Stomach (tissue), 9 donors: ENCODE data around the gene IL31RA. TPM values are rescaled to one million over a fixed set of nuclear protein-coding genes. Genes with fewer than 3 reads are reported as not detected.

ENCODE experiments used
- DNase-seq, 2 donors: peaks; one replicate each; pipeline versions ENCODE4 v3.0.0 to v3.0.0-alpha.2; 2013 to 2019
- H3K27ac ChIP-seq, 5 donors: fragments of 200-600 bp in 4 of 5; sonication (generic) in 4 of 5; one replicate each; pipeline ENCODE4 v1.5.1; 2013 to 2019; ENCODE audit warnings: mild to moderate bottlenecking in 1 of 5, moderate library complexity in 1 of 5
- H3K27me3 ChIP-seq, 3 donors: fragments of 200-600 bp; sonication (generic); one replicate each; pipeline ENCODE4 v1.5.1; 2017 to 2019; ENCODE audit warnings: mixed run types in 1 of 3
- H3K36me3 ChIP-seq, 4 donors: fragments of 200-600 bp; sonication (generic); 1 replicate in 3 of 4; 2 replicates in 1 of 4; pipeline ENCODE4 v1.5.1; 2016 to 2019
- H3K4me1 ChIP-seq, 4 donors: fragments of 200-600 bp; sonication (generic); one replicate each; pipeline ENCODE4 v1.5.1; 2016 to 2019
- H3K4me3 ChIP-seq, 4 donors: fragments of 200-600 bp; sonication (generic) in 3 of 4; one replicate each; pipeline ENCODE4 v1.5.1; 2016 to 2019; ENCODE audit warnings: mild to moderate bottlenecking in 1 of 4
- H3K9me3 ChIP-seq, 4 donors: fragments of 200-600 bp; sonication (generic); one replicate each; pipeline ENCODE4 v1.5.1; 2016 to 2019
- EP300 ChIP-seq: sonication (generic); formaldehyde crosslinking; IDR thresholded peaks from one replicate; pipeline ENCODE4 v1.6.1; 2017; ENCODE audit warnings: antibody characterized with exemption
- POLR2A ChIP-seq, 4 donors: fragments of 450-650 bp; IDR thresholded peaks; one replicate each; pipeline ENCODE4 v1.6.1; 2016; ENCODE audit warnings: antibody characterized with exemption in 4 of 4, control low read depth in 2 of 4, mild to moderate bottlenecking in 1 of 4, moderate library complexity in 1 of 4
- POLR2AphosphoS5 ChIP-seq, 3 donors: sonication (generic); formaldehyde crosslinking; IDR thresholded peaks; one replicate each; pipeline ENCODE4 v1.6.1; 2016; ENCODE audit warnings: antibody characterized with exemption in 3 of 3
- WGBS, 5 donors: extraction: QIAGEN DNeasy Blood & Tissue Kit in 3 of 5; methylation state at CpG; one replicate each; pipeline versions ENCODE4 v1.1.5 to v1.1.7; 2013 to 2018; 5-methylcytosine and 5-hydroxymethylcytosine counted together
- intact Hi-C: fragments of 100-400 bp; cut with DNase I; formaldehyde crosslinking; loops from one replicate; pipeline ENCODE4 v1.15.1; 2023; ENCODE audit warnings: low total_unique reads
- polyA plus RNA-seq, 3 donors: library from polyadenylated mRNA; stranded (reverse); fragments of 200-250 nt; gene quantifications; one replicate each; pipeline ENCODE4 v1.2.3, GENCODE V29; 2013
- total RNA-seq, 5 donors: library from RNA; depleted of rRNA; stranded (reverse); fragments of >200 nt; gene quantifications; one replicate each; pipeline versions ENCODE4 v1.1.0 to v1.2.3, GENCODE V29; 2014 to 2016
- TF ChIP-seq, protein P1 (sequence below), 7 experiments: fragments of 450-650 bp in 4 of 7; fragments of 200-600 bp in 3 of 7; sonication (generic) in 3 of 7; IDR thresholded peaks; one replicate each; pipeline ENCODE4 v1.5.1; 2016 to 2019; ENCODE audit warnings: antibody characterized with exemption in 7 of 7, control low read depth in 2 of 7, mild to moderate bottlenecking in 1 of 7
- donor health status: healthy with polysubstance abuse.
- donor health status: Bipolar disorder and iron deficiency.
- donor health status: healthy.

The IL31RA gene
- total and polyA plus RNA-seq, 8 donors = 0.18 to 1.3 TPM; not detected in 6

DNA sequence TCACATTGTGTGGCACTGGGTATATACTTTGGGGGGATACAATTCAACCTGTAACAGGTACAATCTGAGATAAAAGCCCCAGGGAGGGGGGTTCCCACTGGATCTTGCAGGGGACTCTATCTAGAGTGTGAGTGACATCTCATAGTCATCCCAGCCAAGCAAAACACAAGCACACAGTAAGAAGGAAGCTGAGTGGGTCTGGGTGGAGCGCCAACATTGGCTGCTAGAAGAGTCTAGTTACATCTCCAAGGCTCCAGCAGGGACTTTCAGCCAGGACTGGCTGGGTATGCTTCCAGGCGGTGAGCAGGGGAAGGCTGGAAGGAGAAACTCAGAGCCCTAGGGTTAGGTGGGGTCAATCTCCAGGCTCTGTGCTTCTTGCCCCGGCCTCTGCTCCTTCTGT lies 53.0 kb downstream of the IL31RA start:
- Histone ChIP-seq H3K27ac (no peak overlapping the region), H3K9me3 (no peaks in the 10 kb centered on the region), H3K4me1 (no peaks in the 10 kb centered on the region), H3K27me3 (no peaks in the 10 kb centered on the region), H3K36me3 (no peaks in the 10 kb centered on the region), H3K4me3 (no peak overlapping the region)
- intact Hi-C loops = no loop called here
- no peak for TF ChIP-seq POLR2AphosphoS5 (IDR thresholded peaks at IDR 0.05)
- TF ChIP-seq, protein P1, sequence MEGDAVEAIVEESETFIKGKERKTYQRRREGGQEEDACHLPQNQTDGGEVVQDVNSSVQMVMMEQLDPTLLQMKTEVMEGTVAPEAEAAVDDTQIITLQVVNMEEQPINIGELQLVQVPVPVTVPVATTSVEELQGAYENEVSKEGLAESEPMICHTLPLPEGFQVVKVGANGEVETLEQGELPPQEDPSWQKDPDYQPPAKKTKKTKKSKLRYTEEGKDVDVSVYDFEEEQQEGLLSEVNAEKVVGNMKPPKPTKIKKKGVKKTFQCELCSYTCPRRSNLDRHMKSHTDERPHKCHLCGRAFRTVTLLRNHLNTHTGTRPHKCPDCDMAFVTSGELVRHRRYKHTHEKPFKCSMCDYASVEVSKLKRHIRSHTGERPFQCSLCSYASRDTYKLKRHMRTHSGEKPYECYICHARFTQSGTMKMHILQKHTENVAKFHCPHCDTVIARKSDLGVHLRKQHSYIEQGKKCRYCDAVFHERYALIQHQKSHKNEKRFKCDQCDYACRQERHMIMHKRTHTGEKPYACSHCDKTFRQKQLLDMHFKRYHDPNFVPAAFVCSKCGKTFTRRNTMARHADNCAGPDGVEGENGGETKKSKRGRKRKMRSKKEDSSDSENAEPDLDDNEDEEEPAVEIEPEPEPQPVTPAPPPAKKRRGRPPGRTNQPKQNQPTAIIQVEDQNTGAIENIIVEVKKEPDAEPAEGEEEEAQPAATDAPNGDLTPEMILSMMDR (IDR thresholded peaks at IDR 0.05) = no peak
- no peak for TF ChIP-seq EP300
- TF ChIP-seq POLR2A (IDR thresholded peaks at IDR 0.05) = no peak
- DNase-seq = no peak
- WGBS, 5 donors = 94 to 100% (median 95%) methylated on average over 2 to 3 of the region's 3 CpGs

DNA sequence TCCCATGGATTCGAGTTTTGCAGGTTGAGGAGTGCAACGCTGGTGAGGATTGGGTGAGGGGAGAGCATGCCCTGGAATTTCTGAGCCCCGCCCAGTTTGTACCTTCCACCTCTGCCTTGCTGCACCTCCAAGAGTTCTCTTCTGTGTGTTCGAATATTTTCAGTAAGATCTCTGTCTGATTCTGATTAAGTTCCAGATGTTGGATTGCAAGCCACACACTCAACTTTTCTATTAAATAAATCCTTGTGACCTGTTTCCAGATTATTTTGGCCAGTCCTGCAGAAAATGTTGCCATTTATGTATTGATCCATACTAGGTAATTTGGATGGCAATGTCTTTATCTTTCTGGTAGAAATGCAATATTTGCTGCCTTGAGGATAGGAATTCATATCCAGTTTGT lies 54.1 kb downstream of the IL31RA start:
- intact Hi-C loops = no loop called here
- H3K27ac ChIP-seq = no peak overlapping the region
- no peak for TF ChIP-seq POLR2A (IDR thresholded peaks at IDR 0.05)
- TF ChIP-seq POLR2AphosphoS5 (IDR thresholded peaks at IDR 0.05) = no peak
- TF ChIP-seq EP300 = no peak
- TF ChIP-seq, protein P1 (IDR thresholded peaks at IDR 0.05) = no peak
- no peaks in the 10 kb centered on the region for H3K27me3 ChIP-seq
- no peak overlapping the region for H3K4me3 ChIP-seq
- no peaks in the 10 kb centered on the region for H3K9me3 ChIP-seq
- no peaks in the 10 kb centered on the region for H3K36me3 ChIP-seq
- no peaks in the 10 kb centered on the region for H3K4me1 ChIP-seq
- 53 to 81% (median 75%) methylated on average over 4 of the region's 4 CpGs for WGBS, 5 donors
- no peak for DNase-seq

DNA sequence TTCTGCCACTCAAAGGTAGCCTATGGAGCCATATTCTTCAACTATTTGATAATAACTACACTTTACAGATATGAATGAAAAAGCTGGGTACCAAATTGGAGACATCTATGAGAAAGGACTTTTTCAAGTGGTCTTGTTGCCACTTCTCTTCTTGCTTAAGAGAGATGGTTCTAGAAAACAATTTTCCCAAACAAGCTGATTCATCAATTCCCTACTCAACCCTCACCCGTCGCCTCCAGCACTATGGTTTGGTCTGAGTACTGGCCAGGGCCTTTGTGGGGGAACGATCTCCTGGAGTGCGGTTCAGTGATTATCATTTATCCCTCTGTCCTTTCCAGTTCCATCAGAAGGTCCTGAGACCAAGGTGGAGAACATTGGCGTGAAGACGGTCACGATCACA lies 56.8 kb downstream of the IL31RA start:
- H3K27ac ChIP-seq = no peak overlapping the region
- H3K9me3 ChIP-seq = no peaks in the 10 kb centered on the region
- no peaks in the 10 kb centered on the region for H3K27me3 ChIP-seq
- H3K4me1 ChIP-seq = no peaks in the 10 kb centered on the region
- WGBS, 5 donors = 94 to 98% (median 97%) methylated on average over 7 of the region's 7 CpGs
- TF ChIP-seq POLR2AphosphoS5 (IDR thresholded peaks at IDR 0.05) = no peak
- no peak for TF ChIP-seq EP300
- no peak for DNase-seq
- no peak overlapping the region for H3K4me3 ChIP-seq
- H3K36me3 ChIP-seq = no peaks in the 10 kb centered on the region
- intact Hi-C loops = no loop called here

DNA sequence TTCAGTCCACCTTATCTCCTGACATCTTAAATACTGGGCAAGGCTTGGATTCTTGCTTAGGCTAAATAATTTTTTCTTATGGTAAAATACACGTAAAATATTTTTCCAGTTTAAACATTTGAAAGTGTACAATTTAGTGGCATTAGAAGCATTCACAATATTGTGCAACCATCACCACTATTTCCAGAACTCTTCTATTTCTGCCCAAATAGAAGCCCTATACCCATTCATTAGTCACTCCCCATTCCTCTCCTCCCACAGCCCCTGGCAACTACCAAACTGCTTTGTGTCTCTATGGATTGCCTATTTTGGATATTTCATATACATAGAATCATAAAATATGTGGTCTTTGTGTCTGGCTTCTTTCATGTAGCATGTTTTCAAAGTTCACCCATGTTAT lies 57.6 kb downstream of the IL31RA start:
- TF ChIP-seq, protein P1 (IDR thresholded peaks at IDR 0.05) = no peak
- TF ChIP-seq POLR2AphosphoS5 (IDR thresholded peaks at IDR 0.05) (no peak), POLR2A (IDR thresholded peaks at IDR 0.05) (no peak), EP300 (no peak)
- Histone ChIP-seq H3K4me3 (no peak overlapping the region), H3K36me3 (no peaks in the 10 kb centered on the region), H3K27me3 (no peaks in the 10 kb centered on the region), H3K9me3 (no peaks in the 10 kb centered on the region), H3K27ac (no peak overlapping the region), H3K4me1 (no peaks in the 10 kb centered on the region)
- intact Hi-C loops = no loop called here
- no peak for DNase-seq
- WGBS, 5 donors = 54 to 93% (median 86%) methylated on average over 1 of the region's 1 CpG

DNA sequence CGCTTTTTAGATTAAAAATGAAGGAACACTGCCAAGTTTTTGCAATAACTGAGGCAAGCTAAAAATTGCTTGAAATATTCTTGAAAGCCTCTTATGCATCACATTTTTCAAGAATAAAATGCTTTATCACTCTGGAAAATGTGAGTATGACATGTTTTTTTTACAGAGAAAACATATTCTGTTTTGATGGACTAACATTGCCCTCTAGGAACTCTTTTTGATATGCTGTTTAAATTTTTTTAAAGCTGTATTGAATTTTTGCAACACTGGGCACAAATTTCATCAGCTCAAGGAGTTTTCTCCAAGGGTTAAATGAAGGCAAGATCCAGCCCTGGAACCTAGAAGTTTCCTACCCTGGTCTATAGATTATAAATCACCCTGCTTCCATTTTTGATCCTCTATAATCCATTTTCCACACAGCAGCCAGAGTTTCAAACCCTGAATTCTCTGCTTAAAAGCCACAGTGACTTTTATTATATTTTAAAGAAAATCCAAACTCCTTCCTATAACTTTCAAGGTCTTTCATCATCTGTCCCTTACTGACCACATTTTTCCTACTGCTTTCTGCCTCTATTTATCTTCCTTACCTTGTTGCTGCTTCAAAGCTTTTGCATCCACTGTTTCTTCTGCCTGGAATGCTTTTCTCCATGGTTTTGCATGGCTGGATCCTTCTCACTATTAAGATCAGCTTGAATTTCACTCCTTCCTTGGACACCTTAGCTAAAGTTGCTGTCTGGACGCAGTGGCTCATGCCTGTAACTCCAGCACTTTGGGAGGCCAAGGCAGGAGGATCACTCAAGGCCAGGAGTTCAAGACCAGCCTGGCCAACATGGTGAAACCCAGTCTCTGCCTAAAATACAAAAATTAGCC lies 60.9 kb downstream of the IL31RA start:
- TF ChIP-seq POLR2A (IDR thresholded peaks at IDR 0.05) = no peak
- TF ChIP-seq, protein P1 (IDR thresholded peaks at IDR 0.05) = no peak
- no peak for TF ChIP-seq EP300
- TF ChIP-seq POLR2AphosphoS5 (IDR thresholded peaks at IDR 0.05) = no peak

More for the DNA sequence above, 60.9 kb downstream of the IL31RA start:
- H3K4me1 ChIP-seq = no peaks in the 10 kb centered on the region
- no peak overlapping the region for H3K27ac ChIP-seq
- H3K4me3 ChIP-seq = no peak overlapping the region
- DNase-seq = no peak
- H3K9me3 ChIP-seq = no peaks in the 10 kb centered on the region
- no peaks in the 10 kb centered on the region for H3K36me3 ChIP-seq
- intact Hi-C loops = no loop called here
- WGBS, 5 donors = 80 to 87% (median 81%) methylated on average over 2 of the region's 2 CpGs
- no peaks in the 10 kb centered on the region for H3K27me3 ChIP-seq
